ENCODE results near the gene TRIP10.
"Not testable (repeated sequence)": the region's sequence is repeated elsewhere in the genome, so short reads cannot be mapped to it uniquely, and the experiment has no call there.

The TRIP10 gene

DNA sequence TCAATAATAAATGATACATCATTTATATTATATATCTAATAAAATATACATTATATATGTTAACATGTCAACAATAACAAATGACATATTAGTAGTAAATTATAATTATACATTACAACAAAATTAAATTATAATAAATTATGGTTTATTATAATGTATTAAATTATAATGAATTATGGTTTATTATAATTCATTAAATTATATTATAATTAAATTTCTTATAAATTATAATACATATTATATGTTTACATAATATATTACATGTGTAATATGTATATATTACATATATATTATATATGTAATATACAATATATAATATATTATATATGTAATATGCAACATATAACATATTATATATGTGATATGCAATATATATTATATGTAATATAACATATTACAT lies 39.5 kb upstream of the TRIP10 start:
- FAIRE-seq: no peak
- TF ChIP-seq TAF1 (IDR thresholded peaks at IDR 0.05; ENCODE audit: low read depth, low read length): no peak
- no peak for TF ChIP-seq POLR2AphosphoS5 (IDR thresholded peaks at IDR 0.05; ENCODE audit: low read depth, low read length)
- no peak for TF ChIP-seq POLR2A (IDR thresholded peaks at IDR 0.05; ENCODE audit: low read depth, low read length)
- TF ChIP-seq PAX5 (IDR thresholded peaks at IDR 0.05; ENCODE audit: insufficient read depth, low read length, severe bottlenecking): no peak
- TF ChIP-seq POU2F2 (IDR thresholded peaks at IDR 0.05; ENCODE audit: low read depth, low read length): no peak
- TF ChIP-seq SPI1 (IDR thresholded peaks at IDR 0.05; ENCODE audit: low read depth, low read length): no peak
- no peak for DNase-seq (ENCODE audit: insufficient read length, low spot score)

DNA sequence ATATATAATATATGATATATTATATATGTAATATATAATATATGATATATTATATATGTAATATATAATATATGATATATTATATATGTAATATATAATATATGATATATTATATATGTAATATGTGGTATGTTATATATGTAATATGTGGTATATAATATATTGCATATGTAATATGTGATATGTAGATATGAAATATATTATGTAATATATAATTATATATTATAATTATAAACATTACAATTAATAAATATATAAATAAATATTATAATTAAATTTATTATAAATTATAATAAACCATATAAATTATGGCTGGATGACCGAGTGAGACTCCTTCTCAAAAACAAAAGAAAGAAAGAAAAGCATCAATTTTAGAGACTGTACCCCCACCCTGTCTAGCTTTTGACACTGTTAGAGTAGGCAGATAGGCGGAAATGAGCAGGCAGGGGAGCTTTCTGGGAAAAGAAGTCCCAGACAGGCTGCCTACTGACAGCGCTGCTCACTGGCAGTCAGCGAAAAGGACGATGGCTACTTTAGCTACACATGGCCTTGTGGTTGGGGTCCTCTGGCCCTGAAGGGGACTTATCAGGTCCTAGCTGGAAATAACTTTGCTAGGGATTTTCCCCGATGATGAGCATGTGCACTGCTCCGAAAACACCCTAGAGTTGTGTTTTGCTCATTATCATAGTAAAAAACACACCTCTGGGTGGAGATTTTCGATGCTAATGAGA lies 38.7 kb upstream of the TRIP10 start:
- no peak for TF ChIP-seq POU2F2 (IDR thresholded peaks at IDR 0.05; ENCODE audit: low read depth, low read length)
- FAIRE-seq (no peak), DNase-seq (ENCODE audit: insufficient read length, low spot score) (no peak)

DNA sequence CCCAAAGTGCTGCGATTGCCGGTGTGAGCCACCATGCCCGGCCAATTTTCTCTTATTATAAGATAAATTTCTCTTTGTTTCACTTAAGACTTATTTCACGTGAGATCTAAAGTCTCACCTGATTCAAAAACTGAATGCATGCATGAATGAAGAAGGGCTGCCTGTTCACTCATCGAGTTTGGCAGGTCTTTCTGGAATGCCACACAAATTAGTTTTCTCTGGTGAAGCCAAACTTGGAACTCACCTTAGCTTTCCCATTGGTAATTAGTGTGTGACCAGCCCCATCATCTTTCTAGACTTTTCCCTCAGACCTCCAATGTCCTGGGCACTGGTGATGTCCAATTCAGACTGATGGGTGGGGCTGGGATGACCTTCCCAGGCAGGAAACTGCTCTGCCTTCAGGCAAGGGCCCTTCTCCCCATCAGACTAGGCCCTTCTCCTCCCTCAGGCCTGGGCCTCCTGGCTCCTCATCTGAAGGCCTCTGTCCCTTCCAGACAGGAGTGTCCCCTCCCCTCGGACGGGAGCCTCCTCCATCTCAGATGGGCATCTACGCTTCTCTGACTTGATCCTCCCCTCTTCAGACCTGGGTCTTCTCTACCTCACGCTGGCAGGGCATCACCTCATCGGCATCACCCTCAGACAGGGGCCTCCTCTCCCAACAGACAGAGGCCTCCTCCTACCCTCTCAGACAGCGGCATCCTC lies 33.4 kb upstream of the TRIP10 start:
- no peak for FAIRE-seq
- TF ChIP-seq POLR2AphosphoS5 (IDR thresholded peaks at IDR 0.05; ENCODE audit: low read depth, low read length): no peak
- no peak for TF ChIP-seq POU2F2 (IDR thresholded peaks at IDR 0.05; ENCODE audit: low read depth, low read length)
- no peak for TF ChIP-seq SPI1 (IDR thresholded peaks at IDR 0.05; ENCODE audit: low read depth, low read length)
- TF ChIP-seq PAX5 (IDR thresholded peaks at IDR 0.05; ENCODE audit: insufficient read depth, low read length, severe bottlenecking): no peak
- no peak for TF ChIP-seq POLR2A (IDR thresholded peaks at IDR 0.05; ENCODE audit: low read depth, low read length)
- no peak for TF ChIP-seq TAF1 (IDR thresholded peaks at IDR 0.05; ENCODE audit: low read depth, low read length)
- DNase-seq (ENCODE audit: insufficient read length, low spot score): no peak

DNA sequence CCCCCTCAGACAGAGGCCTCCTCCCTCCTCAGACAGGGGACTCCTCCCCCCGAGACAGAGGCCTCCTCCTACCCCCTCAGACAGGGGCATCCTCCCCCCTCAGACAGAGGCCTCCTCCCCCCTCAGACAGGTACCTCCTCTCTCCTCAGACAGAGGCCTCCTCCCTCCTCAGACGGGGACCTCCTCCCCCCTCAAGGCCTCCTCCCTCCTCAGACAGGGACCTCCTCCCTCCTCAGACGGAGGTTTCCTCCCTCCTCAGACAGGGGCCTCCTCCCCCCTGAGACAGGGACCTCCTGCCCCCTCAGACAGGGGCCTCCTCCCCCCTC lies 32.9 kb upstream of the TRIP10 start:
- TF ChIP-seq PAX5 (IDR thresholded peaks at IDR 0.05; ENCODE audit: insufficient read depth, low read length, severe bottlenecking): no peak
- TF ChIP-seq TAF1 (IDR thresholded peaks at IDR 0.05; ENCODE audit: low read depth, low read length): no peak
- TF ChIP-seq POLR2AphosphoS5 (IDR thresholded peaks at IDR 0.05; ENCODE audit: low read depth, low read length): no peak
- TF ChIP-seq POLR2A (IDR thresholded peaks at IDR 0.05; ENCODE audit: low read depth, low read length): no peak
- no peak for TF ChIP-seq SPI1 (IDR thresholded peaks at IDR 0.05; ENCODE audit: low read depth, low read length)
- no peak for TF ChIP-seq POU2F2 (IDR thresholded peaks at IDR 0.05; ENCODE audit: low read depth, low read length)
- DNase-seq (ENCODE audit: insufficient read length, low spot score) (no peak), FAIRE-seq (no peak)

DNA sequence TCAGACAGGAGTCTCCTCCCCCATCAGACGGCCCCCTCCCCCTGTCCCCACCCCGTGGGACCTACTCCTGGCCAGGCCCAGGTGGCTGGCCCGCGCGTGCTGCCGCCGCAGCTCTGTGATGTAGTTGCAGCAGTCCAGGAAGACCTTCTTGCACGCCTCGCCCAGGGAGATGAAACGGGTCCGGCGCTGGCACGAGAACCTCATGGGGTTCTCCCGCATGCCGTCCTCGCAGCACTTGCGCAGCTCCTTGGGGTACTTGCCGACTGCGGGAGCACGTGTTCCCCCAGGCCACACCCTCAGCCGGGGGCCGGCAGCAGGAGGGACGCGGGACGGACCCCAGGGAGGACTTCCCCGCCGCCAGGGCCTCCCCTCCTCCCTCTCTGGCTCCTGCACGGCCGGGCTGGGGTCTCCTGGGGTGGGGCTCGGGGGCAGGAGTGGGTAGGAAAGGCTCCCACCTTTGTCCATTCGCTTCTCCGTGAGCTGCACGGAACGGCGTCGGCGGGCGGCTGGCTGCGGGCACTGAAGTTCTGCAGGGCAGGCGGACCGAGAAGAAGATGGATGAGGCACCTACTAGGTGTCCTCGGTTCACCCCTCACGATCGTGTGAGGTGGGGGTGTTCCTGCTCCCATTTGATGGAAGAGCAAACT lies 32.3 kb upstream of the TRIP10 start:
- TF ChIP-seq SPI1 (IDR thresholded peaks at IDR 0.05; ENCODE audit: low read depth, low read length): no peak
- no peak for TF ChIP-seq TAF1 (IDR thresholded peaks at IDR 0.05; ENCODE audit: low read depth, low read length)
- TF ChIP-seq PAX5 (IDR thresholded peaks at IDR 0.05; ENCODE audit: insufficient read depth, low read length, severe bottlenecking): no peak
- no peak for TF ChIP-seq POLR2AphosphoS5 (IDR thresholded peaks at IDR 0.05; ENCODE audit: low read depth, low read length)
- no peak for FAIRE-seq
- no peak for DNase-seq (ENCODE audit: insufficient read length, low spot score)

DNA sequence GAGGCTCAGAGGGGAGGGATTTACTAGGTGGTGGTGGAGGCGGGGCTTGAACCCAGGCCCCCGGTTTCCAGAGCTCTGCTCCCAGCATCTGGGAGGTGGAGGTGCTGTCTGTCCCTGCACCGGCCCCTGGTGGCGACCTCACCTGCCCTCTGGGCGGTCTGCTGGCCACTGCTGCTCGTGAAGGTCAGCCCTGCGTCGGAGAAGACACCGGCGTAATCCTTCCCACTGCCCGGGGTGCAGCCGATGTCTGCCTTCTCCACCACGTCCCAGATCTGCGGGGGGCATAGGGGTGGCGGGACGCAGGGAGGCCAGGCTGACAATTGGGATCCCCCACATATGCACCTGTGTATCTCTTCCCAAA lies 31.8 kb upstream of the TRIP10 start:
- TF ChIP-seq TAF1 (IDR thresholded peaks at IDR 0.05; ENCODE audit: low read depth, low read length): no peak
- FAIRE-seq (no peak), DNase-seq (ENCODE audit: insufficient read length, low spot score) (no peak)

DNA sequence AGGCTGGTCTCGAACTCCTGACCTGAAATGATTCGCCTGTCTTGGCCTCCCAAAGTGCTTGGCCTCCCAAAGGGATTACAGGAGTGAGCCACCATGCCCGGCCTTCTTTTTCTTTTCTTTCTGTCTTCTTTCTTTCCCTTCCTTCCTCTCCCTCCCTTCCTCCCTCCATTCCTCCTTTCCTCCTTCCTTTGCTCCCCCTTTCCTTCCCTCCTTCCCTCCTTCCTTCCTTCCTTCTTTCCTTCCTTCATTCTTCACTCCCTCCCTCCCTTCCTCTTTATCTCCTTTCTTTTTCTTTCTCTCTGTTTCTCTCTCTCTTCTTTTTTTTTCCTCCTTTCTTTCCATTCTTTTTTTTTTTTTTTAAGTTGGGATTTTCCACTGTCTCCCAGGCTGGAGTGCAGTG lies 31.1 kb upstream of the TRIP10 start:
- no peak for FAIRE-seq
- TF ChIP-seq POU2F2 (IDR thresholded peaks at IDR 0.05; ENCODE audit: low read depth, low read length) (no peak), POLR2AphosphoS5 (IDR thresholded peaks at IDR 0.05; ENCODE audit: low read depth, low read length) (no peak), SPI1 (IDR thresholded peaks at IDR 0.05; ENCODE audit: low read depth, low read length) (no peak), PAX5 (IDR thresholded peaks at IDR 0.05; ENCODE audit: insufficient read depth, low read length, severe bottlenecking) (no peak), TAF1 (IDR thresholded peaks at IDR 0.05; ENCODE audit: low read depth, low read length) (no peak), POLR2A (IDR thresholded peaks at IDR 0.05; ENCODE audit: low read depth, low read length) (no peak)

DNA sequence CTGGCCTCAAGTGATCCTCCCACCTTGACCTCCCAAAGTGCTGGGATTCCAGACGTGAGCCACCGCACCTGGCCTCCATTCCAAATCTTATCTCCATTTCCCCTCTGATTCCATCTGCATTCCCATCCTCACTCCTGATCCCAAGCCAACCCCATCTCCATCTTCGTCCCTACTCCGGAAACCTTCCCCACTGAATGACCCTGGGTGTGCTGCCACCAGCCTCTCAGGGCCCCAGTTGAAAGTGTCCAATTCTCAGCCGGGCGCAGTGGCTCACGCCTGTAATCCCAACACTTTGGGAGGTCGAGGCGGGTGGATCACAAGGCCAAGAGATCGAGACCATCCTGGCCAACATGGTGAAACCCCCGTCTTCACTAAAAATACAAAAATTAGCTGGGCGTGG lies 30.6 kb upstream of the TRIP10 start:
- not testable (repeated sequence) for DNase-seq (ENCODE audit: insufficient read length, low spot score); FAIRE-seq

More for the DNA sequence above, 31.1 kb upstream of the TRIP10 start:
- no peak for DNase-seq (ENCODE audit: insufficient read length, low spot score)

DNA sequence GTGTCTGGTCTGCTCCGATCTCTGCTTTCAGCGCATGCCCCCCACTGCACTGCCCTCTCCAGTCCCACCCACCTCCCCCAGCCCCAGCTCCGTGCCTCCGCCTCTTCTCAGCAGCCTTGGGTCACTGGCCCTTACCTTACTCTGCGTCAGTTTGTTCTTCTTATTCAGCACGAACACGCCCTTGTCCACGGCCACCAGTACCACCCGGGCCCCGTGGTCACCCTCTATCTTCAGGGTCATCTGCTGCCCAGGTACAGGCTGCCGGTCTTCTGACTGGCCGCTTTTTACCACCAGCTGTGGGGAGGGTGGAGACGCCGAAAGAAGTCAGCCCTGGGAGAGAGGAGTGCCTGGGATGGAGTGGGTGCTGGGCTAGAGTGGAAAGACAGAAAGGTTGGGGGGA lies 29.9 kb upstream of the TRIP10 start:
- no peak for DNase-seq (ENCODE audit: insufficient read length, low spot score)

DNA sequence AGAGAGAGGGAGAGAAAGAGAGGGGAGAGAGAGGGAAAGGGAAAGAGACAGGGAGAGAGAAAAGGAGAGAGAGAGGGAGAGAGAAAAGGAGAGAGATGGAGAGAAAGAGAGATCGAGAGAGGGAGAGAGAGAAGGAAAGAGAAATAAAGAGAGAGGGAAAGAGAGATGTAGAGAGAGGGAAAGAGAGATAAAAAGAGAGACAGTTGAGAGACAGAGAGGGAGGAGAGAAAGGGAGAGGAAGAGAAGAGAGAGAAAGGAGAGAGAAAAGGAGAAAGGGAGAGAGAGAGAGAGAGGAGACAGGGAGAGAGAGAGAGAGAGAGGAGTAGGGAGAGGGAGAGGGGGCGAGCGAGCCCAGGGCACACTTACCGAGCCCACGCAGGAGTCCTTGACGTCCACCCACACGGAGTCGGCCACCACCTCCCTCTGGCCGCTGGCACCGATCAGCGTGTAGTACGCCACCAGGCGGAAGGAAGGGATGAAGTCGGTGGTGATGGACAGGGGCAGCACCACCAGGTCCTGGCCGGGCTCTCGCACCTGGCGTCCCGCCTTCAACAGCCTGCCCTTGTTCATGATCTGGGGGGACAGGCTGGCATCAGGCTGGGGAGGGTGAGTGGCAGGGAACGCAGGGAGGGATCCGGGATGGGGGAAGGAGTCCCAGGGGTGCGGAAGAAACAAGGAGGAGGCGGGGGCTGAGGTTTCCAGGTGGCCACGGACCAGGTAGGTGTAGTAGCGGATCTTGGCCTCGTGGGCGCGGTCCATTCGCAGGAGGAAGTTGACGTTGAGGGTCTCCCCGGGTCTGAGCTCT lies 29.0 kb upstream of the TRIP10 start:
- TF ChIP-seq POLR2AphosphoS5 (IDR thresholded peaks at IDR 0.05; ENCODE audit: low read depth, low read length) (no peak), POLR2A (IDR thresholded peaks at IDR 0.05; ENCODE audit: low read depth, low read length) (no peak), SPI1 (IDR thresholded peaks at IDR 0.05; ENCODE audit: low read depth, low read length) (no peak), TAF1 (IDR thresholded peaks at IDR 0.05; ENCODE audit: low read depth, low read length) (no peak), PAX5 (IDR thresholded peaks at IDR 0.05; ENCODE audit: insufficient read depth, low read length, severe bottlenecking) (no peak), POU2F2 (IDR thresholded peaks at IDR 0.05; ENCODE audit: low read depth, low read length) (no peak)
- DNase-seq (ENCODE audit: insufficient read length, low spot score) (no peak), FAIRE-seq (peak; percentile 61)

More for the DNA sequence above, 29.9 kb upstream of the TRIP10 start:
- no peak for FAIRE-seq
- no peak for TF ChIP-seq TAF1 (IDR thresholded peaks at IDR 0.05; ENCODE audit: low read depth, low read length)
- no peak for TF ChIP-seq SPI1 (IDR thresholded peaks at IDR 0.05; ENCODE audit: low read depth, low read length)
- no peak for TF ChIP-seq POU2F2 (IDR thresholded peaks at IDR 0.05; ENCODE audit: low read depth, low read length)
- TF ChIP-seq POLR2A (IDR thresholded peaks at IDR 0.05; ENCODE audit: low read depth, low read length): no peak
- TF ChIP-seq POLR2AphosphoS5 (IDR thresholded peaks at IDR 0.05; ENCODE audit: low read depth, low read length): no peak
- no peak for TF ChIP-seq PAX5 (IDR thresholded peaks at IDR 0.05; ENCODE audit: insufficient read depth, low read length, severe bottlenecking)

Measured in GM12891 (cell line).